HG03439 (cell line): ENCODE results near the gene CSNK1A1.

ENCODE experiments used
- ATAC-seq: cut with Tn5 transposase; IDR thresholded peaks from one replicate; pipeline ENCODE4 v1.9.1; 2021; ENCODE audit warnings: mild to moderate bottlenecking, moderate library complexity; ENCODE audit not compliant: unreplicated experiment

The CSNK1A1 gene

DNA sequence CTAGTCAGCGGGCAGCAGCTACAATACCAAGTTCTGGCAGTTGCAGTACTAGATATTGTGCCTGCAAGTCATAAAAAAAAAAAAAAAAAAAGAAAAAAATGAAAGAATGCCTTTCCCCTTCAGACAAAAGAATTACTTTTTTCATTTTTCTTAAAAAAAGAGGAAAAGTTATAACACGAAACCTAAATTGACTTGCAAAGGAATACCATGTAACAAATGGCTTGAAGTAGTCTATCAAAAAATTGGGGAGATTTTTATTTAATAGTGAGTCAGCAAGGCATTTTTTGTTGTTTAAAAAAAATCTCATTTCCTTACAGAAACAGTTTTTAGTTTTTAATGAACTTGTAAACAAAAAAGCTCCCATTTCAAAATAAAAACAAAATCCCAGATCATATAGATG lies 55.6 kb downstream of the CSNK1A1 start:
- no peak for ATAC-seq

DNA sequence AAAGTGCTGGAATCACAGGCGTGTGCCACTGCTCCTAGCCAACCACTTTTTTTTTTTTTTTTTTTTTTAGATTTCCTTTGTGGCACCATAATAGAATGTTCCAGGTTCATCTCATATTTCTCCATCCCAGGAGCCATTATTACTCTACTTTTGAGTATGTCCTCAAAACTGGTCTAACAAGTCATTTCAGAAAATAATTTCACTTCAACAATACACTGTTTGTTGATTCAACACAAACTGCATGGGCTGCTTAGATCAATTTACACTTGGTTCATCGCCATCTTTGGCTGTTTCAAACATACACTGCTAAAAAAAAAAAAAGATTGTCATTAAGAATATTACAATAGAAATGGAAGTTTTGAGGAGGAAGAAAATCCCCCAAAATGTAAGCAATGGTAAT lies 57.9 kb downstream of the CSNK1A1 start:
- ATAC-seq: no peak

DNA sequence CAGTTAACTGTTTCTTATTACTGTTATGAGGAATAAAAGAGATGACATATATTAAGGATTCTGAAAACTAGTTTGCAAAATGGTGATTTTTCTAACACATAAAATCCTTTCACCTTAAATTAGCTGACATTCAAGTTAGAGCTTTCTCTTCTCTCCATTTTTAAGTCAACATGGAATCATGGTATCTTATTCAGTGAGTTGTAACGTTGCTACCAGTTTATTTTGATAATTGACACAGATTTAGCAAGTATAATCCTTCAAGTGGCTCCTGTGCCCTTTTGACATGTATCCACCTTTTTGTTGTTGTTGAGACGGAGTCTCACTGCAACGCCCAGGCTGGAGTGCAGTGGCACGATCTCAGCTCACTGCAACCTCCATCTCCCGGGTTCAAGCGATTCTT lies 58.5 kb downstream of the CSNK1A1 start:
- ATAC-seq: no peak

DNA sequence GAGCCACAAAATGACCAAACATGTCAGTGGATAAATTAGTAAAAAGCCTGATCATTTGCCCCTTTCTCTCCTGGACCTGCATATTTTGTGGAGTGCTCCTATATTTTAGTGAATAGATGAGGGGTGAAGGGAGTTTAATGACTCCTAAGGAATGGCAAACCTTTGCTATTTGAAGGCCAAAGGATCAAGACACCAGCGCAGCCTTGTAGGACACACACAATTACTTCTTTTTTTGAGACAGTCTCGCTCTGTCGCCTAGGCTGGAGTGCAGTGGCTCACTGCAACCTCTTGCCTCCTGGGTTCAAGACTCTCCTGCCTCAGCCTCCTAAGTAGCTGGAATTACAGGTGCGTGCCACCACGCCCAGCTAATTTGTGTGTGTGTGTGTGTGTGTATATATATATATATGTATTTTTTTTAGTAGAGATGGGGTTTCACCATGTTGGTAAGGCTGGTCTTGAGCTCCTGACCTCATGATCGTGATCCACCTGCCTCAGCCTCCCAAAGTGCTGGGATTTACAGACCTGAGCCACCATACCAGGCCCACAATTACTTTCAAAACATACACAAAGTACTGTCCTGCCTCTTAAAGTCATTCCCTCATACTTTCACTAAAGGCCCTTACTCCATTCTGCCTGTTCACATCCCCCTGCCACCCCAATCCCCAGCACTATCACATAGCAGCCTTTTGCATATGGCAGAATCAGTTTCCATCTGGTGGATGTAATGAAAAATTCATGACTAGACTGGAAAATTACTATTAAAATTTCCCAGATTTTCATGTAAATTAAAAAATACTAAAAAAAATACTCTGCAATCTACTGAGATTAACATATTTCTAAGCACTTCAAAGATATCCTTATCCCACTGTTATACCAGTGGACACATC lies 60.4 kb downstream of the CSNK1A1 start:
- ATAC-seq: no peak

DNA sequence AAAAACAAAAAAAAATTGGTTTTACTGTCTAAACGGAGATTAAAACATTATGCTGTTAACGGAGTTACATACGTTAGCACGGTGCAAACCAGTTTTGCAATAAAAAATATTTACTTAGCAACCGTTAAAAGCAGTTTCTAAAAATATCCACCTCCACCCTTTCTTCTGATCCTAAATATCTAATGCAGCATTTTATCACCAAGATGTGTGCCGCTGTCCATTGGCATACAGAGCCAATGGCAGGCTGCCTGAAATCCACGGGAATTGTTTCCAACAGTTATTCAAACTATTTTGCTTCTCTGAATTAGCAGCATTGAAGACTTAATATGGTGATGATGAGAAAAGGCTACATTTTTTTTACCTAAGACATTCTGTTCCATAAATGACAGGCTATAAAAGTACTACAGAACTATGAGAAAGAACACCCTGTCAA lies 61.6 kb downstream of the CSNK1A1 start:
- no peak for ATAC-seq

DNA sequence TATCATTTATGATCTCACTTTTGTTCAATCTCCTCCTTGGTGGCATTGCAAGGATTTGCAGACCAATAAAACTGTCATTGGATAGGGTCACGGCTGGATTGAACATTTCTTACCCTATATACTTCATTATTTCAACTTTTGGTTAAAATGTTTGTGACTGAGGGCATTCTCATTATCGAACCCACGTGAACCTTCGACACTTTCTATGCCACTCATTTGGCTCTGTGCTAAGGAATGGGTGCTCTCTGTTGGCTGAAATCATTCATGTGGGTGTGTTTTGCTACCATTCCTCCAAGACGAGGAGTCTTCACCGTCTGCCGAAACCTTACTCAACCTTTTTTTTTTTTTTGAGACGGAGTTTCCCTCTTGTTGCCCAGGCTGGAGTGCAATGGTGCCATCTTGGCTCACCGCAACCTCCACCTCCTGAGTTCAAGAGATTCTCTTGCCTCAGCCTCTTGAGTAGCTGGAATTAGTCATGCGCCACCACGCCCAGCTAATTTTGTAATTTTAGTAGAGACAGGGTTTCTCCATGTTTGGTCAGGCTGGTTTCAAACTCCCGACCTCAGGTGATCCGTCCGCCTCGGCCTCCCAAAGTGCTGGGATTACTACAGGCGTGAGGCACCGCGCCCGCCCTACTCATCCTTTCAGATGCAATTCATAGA lies 62.5 kb downstream of the CSNK1A1 start:
- no peak for ATAC-seq

DNA sequence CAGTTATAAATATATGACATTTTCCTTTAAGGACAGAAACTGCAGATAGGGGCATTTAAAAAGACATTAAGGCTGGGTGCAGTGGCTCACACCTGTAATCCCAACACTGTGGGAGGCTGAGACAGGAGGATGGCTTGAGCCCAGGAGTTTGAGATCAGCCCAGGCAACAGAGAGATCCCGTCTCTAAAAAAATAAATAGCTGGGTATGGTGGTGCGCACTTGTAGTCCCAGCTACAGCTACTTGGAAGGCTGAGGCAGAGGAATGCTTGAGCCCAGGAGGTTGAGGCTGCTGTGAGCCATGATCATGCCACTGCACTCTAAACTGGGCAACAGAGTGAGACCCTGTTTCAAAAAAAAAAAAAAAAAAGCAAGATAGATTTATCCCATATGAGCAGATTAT lies 63.6 kb downstream of the CSNK1A1 start:
- no peak for ATAC-seq

DNA sequence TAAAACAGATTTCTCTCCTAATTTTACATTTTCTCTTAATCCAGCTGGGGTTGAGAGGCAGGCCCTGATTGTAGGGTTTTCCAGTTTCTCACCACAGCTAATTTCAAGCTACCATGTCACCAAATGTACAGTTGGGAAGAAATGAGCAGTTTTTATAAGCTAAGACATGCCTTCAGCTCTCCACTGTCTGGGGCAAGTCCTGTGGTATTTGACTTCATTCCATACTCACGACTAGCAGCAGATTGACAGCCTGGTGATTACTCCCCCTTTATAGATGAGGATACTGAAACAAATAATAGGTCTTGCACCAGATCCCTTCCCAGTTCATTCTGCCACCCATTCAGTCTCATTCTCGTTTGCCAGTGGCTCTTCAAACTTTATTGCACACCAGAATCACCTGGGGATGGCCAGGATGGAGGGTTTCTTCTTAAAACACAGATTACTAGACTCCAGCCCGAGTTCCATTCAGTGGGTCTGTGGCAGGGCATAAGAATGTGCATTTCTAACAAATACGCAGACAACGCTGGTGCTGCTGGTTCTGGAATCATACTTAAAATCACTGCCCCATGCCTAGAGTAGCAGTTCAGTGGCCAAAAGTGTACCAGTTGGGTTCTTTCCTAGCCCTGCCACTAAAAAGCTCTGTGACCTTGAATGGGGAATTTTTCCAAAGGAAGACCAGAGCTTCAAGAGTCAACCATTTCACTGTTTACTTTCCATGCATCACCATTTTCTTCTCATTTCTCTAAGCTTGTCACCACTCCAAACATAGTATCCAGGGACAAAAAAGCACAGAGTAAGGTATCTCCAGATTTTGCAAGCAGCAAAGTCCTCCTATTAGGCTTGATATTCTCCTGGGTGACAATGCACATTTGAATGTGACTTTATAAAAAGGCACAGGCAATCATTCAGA lies 64.3 kb downstream of the CSNK1A1 start:
- ATAC-seq: no peak

DNA sequence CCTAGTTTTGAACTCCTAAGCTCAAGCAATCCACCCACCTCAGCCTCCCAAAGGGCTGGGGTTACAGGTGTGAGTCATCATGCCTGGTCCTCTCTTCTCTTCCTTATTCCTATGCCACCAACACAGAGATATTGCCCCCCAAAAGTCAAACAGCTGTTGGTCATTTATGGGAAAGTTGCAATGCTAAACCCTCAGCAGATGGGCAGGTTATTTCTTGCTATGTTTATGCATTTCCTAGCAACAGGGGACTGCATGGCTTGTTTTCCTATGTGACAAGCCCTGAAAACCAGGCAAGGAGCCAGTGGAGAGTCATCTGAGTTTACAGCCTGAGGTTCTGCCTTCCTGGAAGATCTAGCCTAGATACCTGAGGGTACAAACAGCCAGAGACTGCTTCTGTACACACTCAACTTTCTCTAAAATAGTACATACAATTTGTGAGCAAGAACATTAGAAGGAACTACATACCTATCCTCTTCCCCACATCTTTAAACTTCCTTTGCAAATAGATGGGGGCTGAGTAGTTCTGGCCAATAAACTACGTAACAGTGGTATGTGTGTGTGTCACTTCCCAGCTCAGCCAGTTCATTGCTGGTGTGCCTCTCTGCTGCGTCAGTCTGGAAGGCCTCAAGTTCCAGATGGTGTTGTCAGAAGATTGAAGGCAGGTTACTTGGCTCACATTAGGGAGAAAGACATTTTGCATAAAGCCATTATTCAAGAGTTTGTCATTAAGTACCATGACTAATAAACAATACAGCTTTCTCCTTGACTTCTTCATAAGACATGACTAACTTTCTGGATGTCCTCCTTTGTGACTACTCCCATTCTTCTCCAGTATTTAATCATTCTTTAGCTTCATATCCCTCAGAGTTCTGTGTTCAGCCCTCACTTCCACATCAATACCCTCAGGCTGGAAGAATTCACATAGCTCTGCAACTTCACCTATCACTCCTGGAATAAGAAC lies 65.3 kb downstream of the CSNK1A1 start:
- no peak for ATAC-seq

DNA sequence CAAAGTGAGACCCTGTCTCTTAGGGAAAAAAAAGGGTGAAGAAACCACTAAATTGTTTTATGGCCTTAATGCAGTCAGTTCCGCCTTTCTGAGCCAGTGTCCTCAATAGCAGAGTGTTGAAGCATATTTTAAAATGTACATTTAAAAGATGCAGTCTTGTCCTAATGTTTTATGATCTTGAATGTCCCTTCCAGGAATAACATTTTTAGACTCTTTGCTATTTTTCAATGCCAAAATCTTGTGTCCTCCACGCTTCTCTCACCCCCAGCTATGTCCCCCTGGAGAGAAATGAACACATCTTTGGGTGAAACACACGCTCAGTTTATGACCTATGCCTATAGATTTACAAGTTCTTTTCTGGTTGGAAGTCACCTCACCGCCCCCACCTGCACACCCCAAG lies 69.8 kb downstream of the CSNK1A1 start:
- ATAC-seq: no peak

DNA sequence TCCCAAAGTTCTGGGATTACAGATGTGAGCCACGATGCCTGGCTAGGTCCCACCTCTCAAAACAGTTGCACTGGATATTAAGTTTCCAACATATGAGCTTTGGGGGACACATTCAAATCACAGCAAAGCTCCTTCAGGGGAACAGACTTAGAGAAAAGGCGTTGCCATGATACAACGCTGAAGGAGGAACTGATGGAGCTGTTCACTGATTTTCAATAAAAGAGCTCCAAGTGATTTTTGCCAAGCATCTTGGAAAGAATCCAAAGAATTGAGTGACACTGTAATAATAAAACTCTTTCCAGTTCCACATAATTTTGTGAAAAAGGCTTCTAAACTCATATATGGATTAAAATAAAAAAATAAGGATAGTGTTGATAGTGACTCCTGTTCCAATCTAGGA lies 72.5 kb downstream of the CSNK1A1 start:
- no peak for ATAC-seq

DNA sequence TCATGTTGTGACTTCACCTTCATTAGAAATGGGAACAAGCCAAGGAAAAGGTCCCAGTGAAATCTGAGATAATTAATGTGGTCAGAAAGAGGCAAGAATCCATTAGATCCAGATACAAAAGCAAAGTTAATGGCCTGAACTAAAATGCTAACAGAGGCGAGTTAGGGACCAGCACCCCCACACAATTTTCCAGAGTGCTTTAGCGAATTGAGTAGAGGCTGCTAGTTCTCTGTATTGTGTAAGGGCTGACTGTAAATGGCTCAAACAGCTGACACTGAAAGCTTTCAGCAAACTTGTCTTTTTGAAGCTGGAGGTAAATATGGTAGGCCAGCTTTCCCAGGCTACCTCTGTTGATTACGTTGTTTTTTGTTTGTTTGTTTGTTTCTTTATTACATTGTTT lies 75.5 kb downstream of the CSNK1A1 start:
- ATAC-seq: no peak

DNA sequence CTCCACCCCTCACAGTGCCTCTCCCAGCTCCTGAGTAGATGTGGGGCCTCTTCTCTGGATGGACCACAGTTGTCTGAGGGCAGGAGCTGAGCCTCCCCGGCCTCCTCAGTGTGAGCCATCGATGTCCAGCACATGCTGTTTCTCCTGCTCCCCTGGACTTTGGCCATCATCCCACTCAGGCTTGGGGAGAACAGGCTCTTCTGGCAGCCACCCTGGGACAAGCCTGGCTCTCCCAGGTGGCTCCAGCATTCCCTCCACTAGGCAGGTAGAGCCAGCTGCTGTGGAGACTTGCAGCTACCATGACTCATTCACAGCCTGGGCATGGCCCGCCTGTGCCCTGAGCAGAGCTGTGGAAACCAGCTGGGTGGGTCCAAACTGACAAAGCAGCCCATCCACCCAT lies 77.0 kb downstream of the CSNK1A1 start:
- ATAC-seq: no peak

DNA sequence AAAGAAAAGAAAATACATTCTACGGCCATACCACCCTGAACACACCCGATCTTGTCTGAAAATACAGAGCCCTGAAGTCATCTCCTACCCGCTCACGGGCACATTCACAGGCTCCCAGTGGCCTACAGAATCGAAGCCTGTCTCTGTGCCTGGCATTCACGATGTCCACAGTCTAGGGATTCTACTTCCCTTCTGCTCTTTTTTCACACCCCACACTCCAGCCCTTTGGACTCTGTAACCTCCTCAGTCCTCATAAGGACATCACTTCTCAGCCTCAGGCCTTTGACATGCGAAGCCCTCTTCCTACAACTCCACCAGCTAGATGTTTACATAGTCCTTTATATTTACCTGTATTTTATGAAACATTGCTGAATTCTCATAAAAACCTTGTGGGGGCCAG lies 77.8 kb downstream of the CSNK1A1 start:
- no peak for ATAC-seq

DNA sequence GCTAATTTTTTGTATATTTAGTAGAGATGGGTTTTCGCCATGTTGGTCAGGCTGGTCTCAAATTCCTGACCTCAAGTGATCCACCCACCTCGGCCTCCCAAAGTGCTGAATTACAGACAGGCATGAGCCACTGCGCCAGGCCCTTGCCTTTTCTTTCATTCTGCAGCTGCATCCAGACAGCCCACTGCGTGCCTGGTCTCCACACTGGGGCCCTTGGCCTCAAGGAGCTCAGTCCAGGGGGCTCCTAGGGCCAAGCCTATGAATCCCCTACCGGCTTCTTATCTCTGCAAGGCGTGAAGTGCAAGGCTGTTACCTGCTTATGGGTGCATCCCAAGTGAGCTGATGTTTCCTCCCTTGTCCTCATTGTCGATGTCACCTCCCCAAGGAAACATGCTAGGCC lies 78.8 kb downstream of the CSNK1A1 start:
- no peak for ATAC-seq

DNA sequence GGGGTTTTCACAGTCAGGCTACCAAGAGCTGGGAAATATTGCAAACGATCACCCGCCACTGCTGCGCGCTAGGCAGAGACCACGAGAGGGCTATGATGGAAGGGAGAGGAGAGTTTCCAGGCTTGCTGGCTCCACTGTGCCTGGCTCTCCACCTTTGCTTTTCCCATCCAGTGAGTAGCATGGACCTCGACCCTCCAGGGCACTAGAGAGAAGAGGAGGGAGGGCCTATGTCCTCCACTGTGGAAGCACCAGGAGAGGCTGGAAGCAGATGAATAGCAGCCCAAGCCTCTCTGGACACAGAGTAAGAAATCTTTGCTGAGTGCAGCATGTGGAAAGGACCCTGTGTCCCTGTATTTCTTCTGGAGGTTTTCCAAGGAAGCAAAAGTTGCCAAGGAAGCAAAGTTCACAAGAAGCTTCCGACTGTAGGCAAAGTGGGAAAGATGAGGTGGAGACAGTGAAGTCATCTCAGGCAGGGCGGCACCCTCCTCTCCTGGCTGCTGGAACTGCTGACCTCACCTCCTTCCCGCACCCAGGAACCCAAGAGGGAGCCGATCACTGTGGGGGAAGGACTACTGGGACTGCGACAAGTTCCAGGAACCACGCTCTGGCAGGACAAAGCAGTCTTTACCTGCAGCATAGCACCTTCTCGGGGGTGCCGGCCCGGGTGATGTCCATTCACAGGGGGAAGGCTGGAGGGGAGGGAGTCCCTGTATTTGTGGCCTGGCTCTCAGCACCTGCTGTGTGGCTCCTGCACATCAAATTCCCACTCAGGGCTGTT lies 79.6 kb downstream of the CSNK1A1 start:
- ATAC-seq: no peak

DNA sequence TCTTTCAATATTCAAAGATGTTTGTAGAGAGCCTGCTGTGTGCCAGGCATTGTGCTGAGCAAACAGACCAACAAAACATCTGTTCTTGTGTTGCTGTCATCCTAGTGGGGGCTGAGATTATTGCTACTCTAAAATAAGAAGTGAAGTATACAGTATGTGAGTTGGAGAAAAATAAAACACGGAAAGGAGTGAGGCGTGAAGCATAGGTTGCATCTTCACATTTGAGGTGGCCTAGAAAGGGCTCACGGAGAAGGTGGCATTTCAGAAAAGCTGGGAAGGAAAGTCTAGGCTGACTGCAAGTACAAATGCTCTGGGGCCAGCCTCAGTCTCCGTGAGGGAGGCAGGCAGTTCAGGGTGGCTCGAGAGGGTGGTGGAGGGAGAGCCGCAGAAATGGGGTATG lies 80.3 kb downstream of the CSNK1A1 start:
- ATAC-seq: no peak

DNA sequence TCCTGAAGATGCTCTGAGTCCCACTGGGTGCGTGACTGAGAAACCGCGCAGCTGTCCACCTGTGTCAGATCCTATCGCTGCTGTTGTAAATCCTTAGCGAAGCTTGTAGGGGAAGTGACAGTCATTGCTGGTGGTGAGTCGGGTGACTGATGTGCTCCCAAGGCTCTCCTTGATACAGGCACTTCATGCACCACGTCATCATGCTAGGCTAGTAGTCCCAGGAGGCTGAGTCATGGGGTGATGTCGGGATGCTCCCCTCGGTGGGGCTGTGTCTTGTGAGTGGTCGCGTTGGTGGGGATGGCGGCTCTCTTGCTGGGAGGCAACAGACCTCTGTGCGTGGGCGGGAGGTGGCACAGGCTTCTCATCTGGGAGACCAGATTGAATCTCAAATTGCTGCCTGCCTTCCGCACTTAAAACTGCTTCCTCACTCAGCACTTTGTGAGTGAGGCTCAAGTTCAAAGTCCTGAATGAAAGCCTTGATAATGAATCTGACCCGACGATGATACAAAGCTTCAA lies 84.7 kb downstream of the CSNK1A1 start:
- no peak for ATAC-seq

DNA sequence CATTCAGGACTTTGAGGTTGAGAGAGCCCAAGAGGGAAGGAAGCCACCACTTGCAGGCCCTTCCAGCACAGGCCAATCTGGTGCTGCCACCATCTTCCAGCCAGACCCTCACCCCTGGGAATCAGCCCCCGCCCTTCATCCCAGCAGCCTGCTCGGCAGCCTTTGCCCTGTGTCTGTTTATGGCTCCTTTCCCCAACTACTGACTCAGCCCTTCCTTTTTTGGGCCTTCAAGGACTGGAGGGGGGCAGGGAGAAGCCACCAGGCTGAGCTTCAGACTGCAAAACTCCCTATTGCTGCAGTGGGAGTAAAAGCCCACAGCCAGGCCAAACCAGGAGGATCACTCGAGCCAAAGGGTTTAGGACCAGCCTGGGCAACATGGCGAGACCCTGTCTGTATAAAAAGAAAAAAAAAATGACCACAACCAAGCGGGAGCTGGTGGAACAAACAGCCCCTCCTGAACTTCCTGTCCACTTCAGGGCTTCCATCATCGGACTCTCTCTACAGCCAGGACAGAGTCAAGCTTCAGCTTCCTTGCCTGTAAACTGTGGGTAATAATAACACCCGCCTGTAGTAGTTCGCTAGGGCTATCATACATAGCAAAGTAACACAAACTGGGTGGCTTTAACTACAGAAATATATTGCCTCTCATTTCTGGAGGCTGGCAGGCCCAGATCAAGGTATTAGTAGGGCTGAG lies 86.3 kb downstream of the CSNK1A1 start:
- no peak for ATAC-seq
